Measurements from ENCODE around the gene HTR7.
A peak's percentile ranks its signal among the peaks of the same experiment; 100 is the strongest.

DNA sequence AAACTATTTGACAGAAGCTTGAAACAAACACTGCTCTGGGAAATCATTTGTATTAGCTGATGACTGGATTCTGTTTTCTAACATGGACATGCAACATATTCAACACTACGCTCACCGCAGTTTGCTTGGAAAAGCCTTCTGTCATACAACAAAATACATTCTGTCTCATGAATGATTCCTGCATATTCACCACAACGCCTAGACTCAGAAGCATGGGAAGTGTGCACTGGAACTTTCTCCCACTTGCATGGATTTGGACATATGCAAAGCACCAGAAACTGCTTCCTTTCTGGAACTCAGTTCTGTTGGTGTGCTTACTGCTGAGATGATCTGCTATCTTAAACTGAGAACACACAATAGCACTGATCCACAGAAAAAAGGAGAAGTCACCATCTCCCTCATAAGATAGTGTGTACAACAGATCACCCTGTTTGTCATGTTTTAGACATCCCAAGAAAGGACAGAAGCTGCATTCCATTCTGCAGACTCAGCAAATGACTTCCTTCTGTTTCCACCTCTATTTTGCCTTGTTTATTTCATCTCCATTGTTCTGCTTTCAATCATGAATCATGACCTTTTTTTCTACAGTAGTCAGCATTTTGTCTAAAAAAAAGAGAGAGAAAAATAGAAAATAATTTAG lies 115.8 kb downstream of the HTR7 start:
- TF ChIP-seq POLR2A (IDR thresholded peaks at IDR 0.05), result no peak
- peak in 1 of 2 donors; percentile 22 for TF ChIP-seq POLR2AphosphoS5 (IDR thresholded peaks at IDR 0.05; ENCODE audit: insufficient read depth in 1 of 2, low read depth in 1 of 2)
- TF ChIP-seq, protein P1, sequence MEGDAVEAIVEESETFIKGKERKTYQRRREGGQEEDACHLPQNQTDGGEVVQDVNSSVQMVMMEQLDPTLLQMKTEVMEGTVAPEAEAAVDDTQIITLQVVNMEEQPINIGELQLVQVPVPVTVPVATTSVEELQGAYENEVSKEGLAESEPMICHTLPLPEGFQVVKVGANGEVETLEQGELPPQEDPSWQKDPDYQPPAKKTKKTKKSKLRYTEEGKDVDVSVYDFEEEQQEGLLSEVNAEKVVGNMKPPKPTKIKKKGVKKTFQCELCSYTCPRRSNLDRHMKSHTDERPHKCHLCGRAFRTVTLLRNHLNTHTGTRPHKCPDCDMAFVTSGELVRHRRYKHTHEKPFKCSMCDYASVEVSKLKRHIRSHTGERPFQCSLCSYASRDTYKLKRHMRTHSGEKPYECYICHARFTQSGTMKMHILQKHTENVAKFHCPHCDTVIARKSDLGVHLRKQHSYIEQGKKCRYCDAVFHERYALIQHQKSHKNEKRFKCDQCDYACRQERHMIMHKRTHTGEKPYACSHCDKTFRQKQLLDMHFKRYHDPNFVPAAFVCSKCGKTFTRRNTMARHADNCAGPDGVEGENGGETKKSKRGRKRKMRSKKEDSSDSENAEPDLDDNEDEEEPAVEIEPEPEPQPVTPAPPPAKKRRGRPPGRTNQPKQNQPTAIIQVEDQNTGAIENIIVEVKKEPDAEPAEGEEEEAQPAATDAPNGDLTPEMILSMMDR (IDR thresholded peaks at IDR 0.05), result no peak
